ENCODE measurements around the gene CREG2.

DNA sequence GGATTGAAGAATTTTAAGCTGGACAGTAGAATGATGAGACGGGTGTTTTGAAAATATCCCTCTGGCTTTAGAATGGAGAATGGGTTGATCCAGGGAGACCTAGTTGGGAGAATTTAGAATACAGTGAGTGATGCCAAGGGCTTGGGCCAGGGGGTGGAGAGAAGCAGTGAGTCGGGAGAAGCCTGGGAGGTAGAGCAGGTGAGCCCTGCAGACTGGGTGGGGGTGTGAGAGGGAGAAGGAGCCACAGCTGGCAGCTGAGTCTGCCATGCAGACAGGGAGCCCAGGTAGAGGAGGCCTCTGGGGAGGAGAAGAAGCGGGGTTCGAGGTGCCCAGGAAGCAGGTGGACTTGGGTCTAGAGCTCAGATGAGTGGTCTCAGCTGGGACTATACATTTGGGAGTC, 18.2 kb downstream of the CREG2 start:
- TF ChIP-seq, protein P1, sequence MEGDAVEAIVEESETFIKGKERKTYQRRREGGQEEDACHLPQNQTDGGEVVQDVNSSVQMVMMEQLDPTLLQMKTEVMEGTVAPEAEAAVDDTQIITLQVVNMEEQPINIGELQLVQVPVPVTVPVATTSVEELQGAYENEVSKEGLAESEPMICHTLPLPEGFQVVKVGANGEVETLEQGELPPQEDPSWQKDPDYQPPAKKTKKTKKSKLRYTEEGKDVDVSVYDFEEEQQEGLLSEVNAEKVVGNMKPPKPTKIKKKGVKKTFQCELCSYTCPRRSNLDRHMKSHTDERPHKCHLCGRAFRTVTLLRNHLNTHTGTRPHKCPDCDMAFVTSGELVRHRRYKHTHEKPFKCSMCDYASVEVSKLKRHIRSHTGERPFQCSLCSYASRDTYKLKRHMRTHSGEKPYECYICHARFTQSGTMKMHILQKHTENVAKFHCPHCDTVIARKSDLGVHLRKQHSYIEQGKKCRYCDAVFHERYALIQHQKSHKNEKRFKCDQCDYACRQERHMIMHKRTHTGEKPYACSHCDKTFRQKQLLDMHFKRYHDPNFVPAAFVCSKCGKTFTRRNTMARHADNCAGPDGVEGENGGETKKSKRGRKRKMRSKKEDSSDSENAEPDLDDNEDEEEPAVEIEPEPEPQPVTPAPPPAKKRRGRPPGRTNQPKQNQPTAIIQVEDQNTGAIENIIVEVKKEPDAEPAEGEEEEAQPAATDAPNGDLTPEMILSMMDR (conservative IDR thresholded peaks at IDR 0.05): no peak
- no peak for TF ChIP-seq EZH2 (IDR thresholded peaks at IDR 0.05; ENCODE audit: low read depth)
